Adrenal gland (tissue), 5 donors: Measurements from ENCODE around the gene CLIP2.

Experiments used
- POLR2A ChIP-seq, 2 donors: fragments of 450-650 bp; IDR thresholded peaks; one replicate each; pipeline ENCODE4 v1.6.1; 2017; ENCODE audit warnings: antibody characterized with exemption in 2 of 2, mild to moderate bottlenecking in 2 of 2, moderate library complexity in 1 of 2
- TF ChIP-seq, protein P1 (sequence below), 6 experiments: fragments of 450-650 bp in 4 of 6; fragments of 200-600 bp in 2 of 6; sonication (generic) in 1 of 6; IDR thresholded peaks; 1 replicate in 5 of 6; 2 replicates in 1 of 6; pipeline versions ENCODE4 v1.5.1 to v1.8.0; 2016 to 2021; ENCODE audit warnings: antibody characterized with exemption in 6 of 6, mild to moderate bottlenecking in 2 of 6, moderate library complexity in 1 of 6
- donor health status: DM: no; HTN: no; CAD: no.

DNA sequence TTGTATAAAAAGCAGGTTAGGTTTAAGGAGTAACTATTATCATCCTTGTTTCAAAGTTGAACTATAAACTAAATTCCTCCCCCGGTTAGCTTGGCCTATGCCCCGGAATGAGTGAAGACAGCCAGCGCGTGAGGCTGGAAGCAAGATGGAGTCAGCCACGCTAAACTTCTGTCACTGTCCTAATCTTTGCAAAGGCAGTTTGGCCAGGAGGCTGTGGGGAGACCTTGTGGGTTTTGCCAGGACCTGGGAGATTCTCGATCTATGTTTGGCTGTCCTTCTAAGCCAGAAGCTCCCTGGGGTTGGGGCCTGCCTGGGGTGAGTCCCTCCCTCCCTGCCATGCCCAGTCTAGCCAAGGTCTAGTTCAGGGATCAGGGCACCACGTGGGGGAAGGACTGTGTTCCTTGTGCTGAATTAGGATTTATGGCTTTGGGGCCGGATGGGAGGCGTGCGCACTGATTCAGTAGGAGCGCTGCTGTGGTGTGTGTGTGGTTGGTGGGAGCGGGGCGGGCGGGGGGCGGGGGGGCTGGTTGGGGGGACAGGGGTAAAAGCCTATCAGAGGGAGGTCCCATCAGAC is 163.6 kb downstream of the CLIP2 start:
- TF ChIP-seq, protein P1, sequence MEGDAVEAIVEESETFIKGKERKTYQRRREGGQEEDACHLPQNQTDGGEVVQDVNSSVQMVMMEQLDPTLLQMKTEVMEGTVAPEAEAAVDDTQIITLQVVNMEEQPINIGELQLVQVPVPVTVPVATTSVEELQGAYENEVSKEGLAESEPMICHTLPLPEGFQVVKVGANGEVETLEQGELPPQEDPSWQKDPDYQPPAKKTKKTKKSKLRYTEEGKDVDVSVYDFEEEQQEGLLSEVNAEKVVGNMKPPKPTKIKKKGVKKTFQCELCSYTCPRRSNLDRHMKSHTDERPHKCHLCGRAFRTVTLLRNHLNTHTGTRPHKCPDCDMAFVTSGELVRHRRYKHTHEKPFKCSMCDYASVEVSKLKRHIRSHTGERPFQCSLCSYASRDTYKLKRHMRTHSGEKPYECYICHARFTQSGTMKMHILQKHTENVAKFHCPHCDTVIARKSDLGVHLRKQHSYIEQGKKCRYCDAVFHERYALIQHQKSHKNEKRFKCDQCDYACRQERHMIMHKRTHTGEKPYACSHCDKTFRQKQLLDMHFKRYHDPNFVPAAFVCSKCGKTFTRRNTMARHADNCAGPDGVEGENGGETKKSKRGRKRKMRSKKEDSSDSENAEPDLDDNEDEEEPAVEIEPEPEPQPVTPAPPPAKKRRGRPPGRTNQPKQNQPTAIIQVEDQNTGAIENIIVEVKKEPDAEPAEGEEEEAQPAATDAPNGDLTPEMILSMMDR (IDR thresholded peaks at IDR 0.05): no peak
- TF ChIP-seq POLR2A (IDR thresholded peaks at IDR 0.05): peak in 1 of 2 donors; percentile 62
